SK-N-SH (cell line): ENCODE results near the gene LIN28B. TPM values are rescaled to one million over a fixed set of nuclear protein-coding genes. Genes with fewer than 3 reads are reported as not detected.

ENCODE experiments used
- CTCF ChIA-PET: fragments of 300-600, 350-600 bp; formaldehyde crosslinking; extraction: SDS; loops from one replicate; lab custom pipeline; 2021; lab: Yijun Ruan, JAX
- POLR2A ChIA-PET: fragments of 350-600 bp; sonication (Branson Sonifier 250); formaldehyde crosslinking; extraction: SDS; loops from one replicate; lab custom pipeline; 2020; ENCODE audit warnings: antibody characterized with exemption, inconsistent platforms; lab: Yijun Ruan, JAX
- DNase-seq: peaks from one replicate; pipeline ENCODE4 v3.0.0; 2012
- H2AFZ ChIP-seq: fragments of 200-600 bp; sonication (generic); 2 replicates; pipeline ENCODE4 v1.8.1; 2016; ENCODE audit warnings: antibody characterized with exemption, mild to moderate bottlenecking, low read depth
- H3F3A ChIP-seq: fragments of 200-600 bp; sonication (generic); replicated peaks from 2 replicates; pipeline ENCODE3; 2016; ENCODE audit warnings: antibody characterized with exemption, mild to moderate bottlenecking; ENCODE audit not compliant: insufficient read depth
- H3K27ac ChIP-seq, 2 experiments: fragments of 200-500 bp in 1 of 2; fragments of 200-600 bp in 1 of 2; sonication (Bioruptor generic) in 1 of 2; sonication (generic), shearing (Covaris generic) in 1 of 2; 2 replicates each; pipeline versions ENCODE4 v1.5.1 to v1.6.1; 2014 to 2016; ENCODE audit warnings: low read depth in 2 of 2, inconsistent platforms in 1 of 2, low read length in 1 of 2, mild to moderate bottlenecking in 1 of 2, mixed read lengths in 1 of 2
- H3K27me3 ChIP-seq: fragments of 200-600 bp; sonication (generic), shearing (Covaris generic); 2 replicates; pipeline ENCODE4 v1.6.1; 2016; ENCODE audit warnings: mixed run types; ENCODE audit not compliant: insufficient read depth
- H3K36me3 ChIP-seq, 2 experiments: fragments of 200-500 bp in 1 of 2; fragments of 200-600 bp in 1 of 2; sonication (Bioruptor generic) in 1 of 2; sonication (generic) in 1 of 2; replicated peaks in 1 of 2; 2 replicates each; pipeline versions ENCODE3 to v1.5.1; 2014 to 2016; ENCODE audit warnings: low read length in 1 of 2, mild to moderate bottlenecking in 1 of 2; ENCODE audit not compliant: insufficient read depth in 2 of 2, control insufficient read depth in 1 of 2
- H3K4me1 ChIP-seq, 2 experiments: fragments of 200-500 bp in 1 of 2; fragments of 200-600 bp in 1 of 2; sonication (Bioruptor generic) in 1 of 2; sonication (generic), shearing (Covaris generic) in 1 of 2; 2 replicates each; pipeline versions ENCODE4 v1.5.1 to v1.6.1; 2014 to 2016; ENCODE audit warnings: low read depth in 1 of 2, low read length in 1 of 2, mixed run types in 1 of 2; ENCODE audit not compliant: insufficient read depth in 2 of 2, control insufficient read depth in 1 of 2
- H3K4me2 ChIP-seq: fragments of 200-600 bp; sonication (generic), shearing (Covaris generic); 2 replicates; pipeline ENCODE4 v1.6.1; 2017; ENCODE audit warnings: mixed run types
- H3K4me3 ChIP-seq, 2 experiments: fragments of 200-500 bp in 1 of 2; fragments of 200-600 bp in 1 of 2; sonication (Bioruptor generic) in 1 of 2; sonication (generic), shearing (Covaris generic) in 1 of 2; 2 replicates each; pipeline versions ENCODE4 v1.5.1 to v1.8.1; 2014 to 2016; ENCODE audit warnings: low read depth in 2 of 2, inconsistent platforms in 1 of 2, low read length in 1 of 2, mild to moderate bottlenecking in 1 of 2, mixed read lengths in 1 of 2, moderate library complexity in 1 of 2
- H3K79me2 ChIP-seq: fragments of 200-600 bp; sonication (generic); 2 replicates; pipeline ENCODE4 v1.8.1; 2017; ENCODE audit warnings: mild to moderate bottlenecking; ENCODE audit not compliant: insufficient read depth
- H3K9ac ChIP-seq: fragments of 200-600 bp; sonication (generic); 2 replicates; pipeline ENCODE4 v1.6.1; 2017; ENCODE audit warnings: mixed run types
- H3K9me2 ChIP-seq: fragments of 200-600 bp; sonication (generic); 2 replicates; pipeline ENCODE4 v1.6.1; 2017; ENCODE audit warnings: mixed run types
- H3K9me3 ChIP-seq: fragments of 200-600 bp; sonication (generic); 2 replicates; pipeline ENCODE4 v1.6.1; 2017; ENCODE audit warnings: mixed run types, mild to moderate bottlenecking, moderate library complexity
- H4K20me1 ChIP-seq: fragments of 200-600 bp; sonication (generic); 2 replicates; pipeline ENCODE4 v1.6.1; 2017; ENCODE audit warnings: mild to moderate bottlenecking, mixed run types; ENCODE audit not compliant: insufficient read depth
- CHD2 ChIP-seq: fragments of 150-350 bp; IDR thresholded peaks from 2 replicates; pipeline ENCODE4 v1.6.1; 2018; ENCODE audit warnings: low read length; ENCODE audit not compliant: partially characterized antibody
- ELF1 ChIP-seq: IDR thresholded peaks from 2 replicates; pipeline ENCODE4 v1.4.0; 2012
- EZH2phosphoT487 ChIP-seq: fragments of 200-600 bp; sonication (generic); IDR thresholded peaks from 2 replicates; pipeline ENCODE4 v1.6.1; 2017; ENCODE audit warnings: low read depth, mixed run types, mild to moderate bottlenecking, antibody characterized with exemption, moderate library complexity, borderline replicate concordance
- FOXJ3 ChIP-seq: sonication (generic); formaldehyde crosslinking; IDR thresholded peaks from 2 replicates; pipeline ENCODE4 v1.5.1; 2020; ENCODE audit warnings: mild to moderate bottlenecking, missing genetic modification reagents
- FOXM1 ChIP-seq: IDR thresholded peaks from 2 replicates; pipeline ENCODE4 v1.4.0; 2012; ENCODE audit warnings: low read depth, mild to moderate bottlenecking
- MEF2A ChIP-seq: IDR thresholded peaks from 2 replicates; pipeline ENCODE4 v1.4.0; 2012; ENCODE audit warnings: low read depth, borderline replicate concordance
- MXI1 ChIP-seq: IDR thresholded peaks from 2 replicates; pipeline ENCODE4 v1.6.1; 2012; ENCODE audit warnings: mild to moderate bottlenecking, low read depth, low read length, improper control_type of control experiment
- NRF1 ChIP-seq: IDR thresholded peaks from 2 replicates; pipeline ENCODE4 v1.6.1; 2012; ENCODE audit warnings: low read depth, mild to moderate bottlenecking, low read length
- PBX3 ChIP-seq: IDR thresholded peaks from 2 replicates; pipeline ENCODE4; 2012
- RAD21 ChIP-seq: IDR thresholded peaks from 2 replicates; pipeline ENCODE4 v1.6.1; 2012; ENCODE audit warnings: mild to moderate bottlenecking, low read length
- RCOR1 ChIP-seq: fragments of 150-350 bp; IDR thresholded peaks from 2 replicates; pipeline ENCODE4 v1.6.1; 2017; ENCODE audit warnings: antibody characterized with exemption, low read length
- SIN3A ChIP-seq: IDR thresholded peaks from 2 replicates; pipeline ENCODE4 v1.6.1; 2012; ENCODE audit warnings: low read depth, mild to moderate bottlenecking, low read length, moderate library complexity, borderline replicate concordance
- TAF1 ChIP-seq: IDR thresholded peaks from 2 replicates; pipeline ENCODE4 v1.6.1; 2012; ENCODE audit warnings: low read depth, mild to moderate bottlenecking, low read length, moderate library complexity, borderline replicate concordance
- TCF12 ChIP-seq: IDR thresholded peaks from 2 replicates; pipeline ENCODE4 v1.4.0; 2012
- ZBTB33 ChIP-seq: IDR thresholded peaks from 2 replicates; pipeline ENCODE4 v1.4.0; 2012; ENCODE audit warnings: low read depth, borderline replicate concordance
- WGBS: methylation state at CpG from one replicate; pipeline ENCODE4 v1.1.6; 2017; ENCODE audit warnings: low lambda C conversion rate; 5-methylcytosine and 5-hydroxymethylcytosine counted together
- polyA plus RNA-seq, 3 experiments: library from polyadenylated mRNA; depleted of rRNA; stranded (reverse); fragments of >200 nt; gene quantifications; 2 replicates each; pipeline ENCODE4 v1.2.3, GENCODE V29; 2012
- TF ChIP-seq, protein P1 (sequence below): fragments of 150-350 bp; IDR thresholded peaks from 2 replicates; pipeline ENCODE4 v1.6.1; 2017; ENCODE audit warnings: antibody characterized with exemption, low read length, low read depth, borderline replicate concordance
- TF ChIP-seq, protein P2 (sequence below): fragments of 200-600 bp; sonication (generic); IDR thresholded peaks from 2 replicates; pipeline ENCODE4 v1.6.1; 2017; ENCODE audit warnings: antibody characterized with exemption, mild to moderate bottlenecking, moderate library complexity
- TF ChIP-seq, protein P3 (sequence below): fragments of 150-350 bp; IDR thresholded peaks from 2 replicates; pipeline ENCODE4 v1.6.1; 2016; ENCODE audit warnings: mild to moderate bottlenecking, low read depth, low read length

The LIN28B gene
- polyA plus RNA-seq, 1 of the 3 experiments (the other 2 are of a cell fraction), result 0.67 TPM

DNA sequence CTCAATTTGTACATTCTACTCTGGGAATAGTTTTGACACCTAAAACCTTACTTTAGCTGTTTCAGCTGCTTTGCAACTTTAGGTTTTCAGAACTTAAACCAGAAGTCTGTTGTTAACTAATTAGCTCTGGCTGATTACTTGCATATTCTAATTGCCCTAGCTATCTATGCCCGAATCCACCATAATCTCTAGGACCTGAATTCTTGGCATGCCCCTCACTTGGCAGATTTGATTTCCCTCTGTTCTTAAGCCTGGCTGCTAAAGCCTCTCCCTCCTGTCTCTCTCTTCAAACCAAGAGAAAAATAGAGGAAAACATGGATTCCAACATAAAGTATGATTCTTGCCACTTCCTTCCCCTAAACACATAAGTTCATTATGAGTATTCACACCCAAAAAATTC, 35.0 kb upstream of the LIN28B start:
- no peak for DNase-seq
- POLR2A ChIA-PET, result interaction anchor here (0.9 kb wide), 1 partner anchor 18 kb away, joined by 3 read pairs; no protein-coding TSS in a partner anchor
- H3K9me3 ChIP-seq, result no peaks in the 10 kb centered on the region
- H3K9me2 ChIP-seq, result no peaks in the 10 kb centered on the region
- H3K27ac ChIP-seq, result no peak overlapping the region
- H2AFZ ChIP-seq, result no peak overlapping the region
- H3K79me2 ChIP-seq, result no peaks in the 10 kb centered on the region
- CTCF ChIA-PET, result interaction anchor here (1.4 to 1.5 kb wide), 2 partner anchors 10 to 18 kb away, joined by 3 to 5 read pairs; no protein-coding TSS in a partner anchor
- no peak overlapping the region for H3K4me2 ChIP-seq
- TF ChIP-seq RAD21 (no peak), SIN3A (no peak), PBX3 (no peak), EZH2phosphoT487 (no peak), NRF1 (no peak), TCF12 (no peak), CHD2 (no peak), ZBTB33 (no peak), FOXM1 (no peak), MXI1 (no peak), RCOR1 (no peak), MEF2A (no peak), FOXJ3 (CRISPR knock-in tag) (no peak), ELF1 (no peak), TAF1 (no peak)
- TF ChIP-seq, protein P1, sequence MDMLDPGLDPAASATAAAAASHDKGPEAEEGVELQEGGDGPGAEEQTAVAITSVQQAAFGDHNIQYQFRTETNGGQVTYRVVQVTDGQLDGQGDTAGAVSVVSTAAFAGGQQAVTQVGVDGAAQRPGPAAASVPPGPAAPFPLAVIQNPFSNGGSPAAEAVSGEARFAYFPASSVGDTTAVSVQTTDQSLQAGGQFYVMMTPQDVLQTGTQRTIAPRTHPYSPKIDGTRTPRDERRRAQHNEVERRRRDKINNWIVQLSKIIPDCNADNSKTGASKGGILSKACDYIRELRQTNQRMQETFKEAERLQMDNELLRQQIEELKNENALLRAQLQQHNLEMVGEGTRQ, result no peak
- TF ChIP-seq, protein P2, sequence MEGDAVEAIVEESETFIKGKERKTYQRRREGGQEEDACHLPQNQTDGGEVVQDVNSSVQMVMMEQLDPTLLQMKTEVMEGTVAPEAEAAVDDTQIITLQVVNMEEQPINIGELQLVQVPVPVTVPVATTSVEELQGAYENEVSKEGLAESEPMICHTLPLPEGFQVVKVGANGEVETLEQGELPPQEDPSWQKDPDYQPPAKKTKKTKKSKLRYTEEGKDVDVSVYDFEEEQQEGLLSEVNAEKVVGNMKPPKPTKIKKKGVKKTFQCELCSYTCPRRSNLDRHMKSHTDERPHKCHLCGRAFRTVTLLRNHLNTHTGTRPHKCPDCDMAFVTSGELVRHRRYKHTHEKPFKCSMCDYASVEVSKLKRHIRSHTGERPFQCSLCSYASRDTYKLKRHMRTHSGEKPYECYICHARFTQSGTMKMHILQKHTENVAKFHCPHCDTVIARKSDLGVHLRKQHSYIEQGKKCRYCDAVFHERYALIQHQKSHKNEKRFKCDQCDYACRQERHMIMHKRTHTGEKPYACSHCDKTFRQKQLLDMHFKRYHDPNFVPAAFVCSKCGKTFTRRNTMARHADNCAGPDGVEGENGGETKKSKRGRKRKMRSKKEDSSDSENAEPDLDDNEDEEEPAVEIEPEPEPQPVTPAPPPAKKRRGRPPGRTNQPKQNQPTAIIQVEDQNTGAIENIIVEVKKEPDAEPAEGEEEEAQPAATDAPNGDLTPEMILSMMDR, result no peak
- TF ChIP-seq, protein P3, sequence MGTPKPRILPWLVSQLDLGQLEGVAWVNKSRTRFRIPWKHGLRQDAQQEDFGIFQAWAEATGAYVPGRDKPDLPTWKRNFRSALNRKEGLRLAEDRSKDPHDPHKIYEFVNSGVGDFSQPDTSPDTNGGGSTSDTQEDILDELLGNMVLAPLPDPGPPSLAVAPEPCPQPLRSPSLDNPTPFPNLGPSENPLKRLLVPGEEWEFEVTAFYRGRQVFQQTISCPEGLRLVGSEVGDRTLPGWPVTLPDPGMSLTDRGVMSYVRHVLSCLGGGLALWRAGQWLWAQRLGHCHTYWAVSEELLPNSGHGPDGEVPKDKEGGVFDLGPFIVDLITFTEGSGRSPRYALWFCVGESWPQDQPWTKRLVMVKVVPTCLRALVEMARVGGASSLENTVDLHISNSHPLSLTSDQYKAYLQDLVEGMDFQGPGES, result no peak
- no peaks in the 10 kb centered on the region for H3K36me3 ChIP-seq
- H3K27me3 ChIP-seq, result no peaks in the 10 kb centered on the region; the same call in 1 of the 2 replicates
- H4K20me1 ChIP-seq, result no peaks in the 10 kb centered on the region
- no peaks in the 10 kb centered on the region for H3F3A ChIP-seq
- H3K4me1 ChIP-seq, result no peaks in the 10 kb centered on the region
- H3K4me3 ChIP-seq, result no peak overlapping the region
- H3K9ac ChIP-seq, result no peak overlapping the region
- WGBS, result 50% methylated on average over 1 of the region's 1 CpG
